Keratinocyte (primary cell): Measurements from ENCODE around the gene TATDN2. TPM values are rescaled to one million over a fixed set of nuclear protein-coding genes. Genes with fewer than 3 reads are reported as not detected.

ENCODE experiments used
- DNase-seq: peaks from one replicate; pipeline ENCODE4 v3.0.0-alpha.2; 2011; ENCODE audit warnings: low read depth, missing footprints, low spot score
- FAIRE-seq: peaks from 2 replicates; lab custom pipeline; 2011; peaks lifted over from hg19 to GRCh38; lab: Jason Lieb, UNC
- H2AFZ ChIP-seq: 2 replicates; pipeline ENCODE4 v1.6.0; 2012; ENCODE audit warnings: low read length, control low read depth, inconsistent platforms; ENCODE audit not compliant: control insufficient read depth
- H3K27ac ChIP-seq: 2 replicates; pipeline ENCODE4 v1.5.1; 2011; ENCODE audit warnings: low read length; ENCODE audit not compliant: control insufficient read depth, insufficient read depth
- H3K27me3 ChIP-seq: 3 replicates; pipeline ENCODE4 v1.6.0; 2011; ENCODE audit warnings: low read length; ENCODE audit not compliant: control insufficient read depth, insufficient read depth; ENCODE audit errors: extremely low read depth
- H3K36me3 ChIP-seq, 2 experiments: 2 replicates in 1 of 2; 3 replicates in 1 of 2; pipeline ENCODE4 v1.5.1; 2011; ENCODE audit warnings: low read length in 2 of 2, mild to moderate bottlenecking in 1 of 2; ENCODE audit not compliant: control insufficient read depth in 2 of 2, insufficient read depth in 2 of 2; ENCODE audit errors: extremely low read depth in 1 of 2
- H3K4me1 ChIP-seq: 3 replicates; pipeline ENCODE4 v1.5.1; 2011; ENCODE audit warnings: low read length; ENCODE audit not compliant: control insufficient read depth, insufficient read depth; ENCODE audit errors: extremely low read depth
- H3K4me2 ChIP-seq: 3 replicates; pipeline ENCODE4 v1.6.0; 2011; ENCODE audit warnings: low read depth, low read length; ENCODE audit not compliant: control insufficient read depth, insufficient read depth; ENCODE audit errors: extremely low read depth
- H3K4me3 ChIP-seq, 3 experiments: fragments of 200-600 bp in 1 of 3; sonication (generic) in 1 of 3; 2 replicates in 2 of 3; 3 replicates in 1 of 3; pipeline ENCODE4 v1.5.1; 2011 to 2016; ENCODE audit warnings: low read length in 3 of 3, mild to moderate bottlenecking in 3 of 3, control low read depth in 2 of 3, inconsistent platforms in 1 of 3, low read depth in 1 of 3, mixed read lengths in 1 of 3, mixed run types in 1 of 3, moderate library complexity in 1 of 3; ENCODE audit not compliant: control insufficient read depth in 2 of 3, insufficient read depth in 2 of 3; ENCODE audit errors: extremely low read depth in 1 of 3
- H3K79me2 ChIP-seq: 2 replicates; pipeline ENCODE4 v1.6.0; 2012; ENCODE audit warnings: low read length; ENCODE audit not compliant: control insufficient read depth, insufficient read depth
- H3K9ac ChIP-seq: 3 replicates; pipeline ENCODE4 v1.6.0; 2011; ENCODE audit warnings: low read length; ENCODE audit not compliant: control insufficient read depth, insufficient read depth; ENCODE audit errors: extremely low read depth
- H3K9me1 ChIP-seq: 3 replicates; pipeline ENCODE4 v1.6.0; 2011; ENCODE audit warnings: low read length; ENCODE audit not compliant: control insufficient read depth, insufficient read depth; ENCODE audit errors: extremely low read depth
- H3K9me3 ChIP-seq: 2 replicates; pipeline ENCODE4 v1.5.1; 2012; ENCODE audit warnings: low read depth, low read length; ENCODE audit not compliant: control insufficient read depth
- H4K20me1 ChIP-seq: 3 replicates; pipeline ENCODE4 v1.6.0; 2011; ENCODE audit warnings: low read length; ENCODE audit not compliant: control insufficient read depth, insufficient read depth; ENCODE audit errors: extremely low read depth
- EZH2 ChIP-seq: IDR thresholded peaks from one replicate; pipeline ENCODE4 v1.6.1; 2012; ENCODE audit warnings: inconsistent platforms, mild to moderate bottlenecking, low read length, moderate library complexity
- dilution Hi-C: fragments of 300-500 bp; cut with MboI; formaldehyde crosslinking; loops from one replicate; pipeline ENCODE4 v1.7.0; 2020; ENCODE audit warnings: low sequenced_read_pairs; ENCODE audit not compliant: extremely low pct_ligation_motif_present
- polyA plus RNA-seq, 5 experiments: library from polyadenylated mRNA; depleted of rRNA in 3 of 5; stranded (reverse) in 3 of 5; stranded (forward) in 1 of 5; unstranded in 1 of 5; fragments of >200 nt; gene quantifications; 1 replicate in 1 of 5; 2 replicates in 3 of 5; 3 replicates in 1 of 5; pipeline versions ENCODE4 v1.2.1 to v1.2.3, GENCODE V29; 2011 to 2012; ENCODE audit warnings: missing spikeins in 2 of 5, low read depth in 1 of 5, low replicate concordance in 1 of 5
- TF ChIP-seq, protein P1 (sequence below), 3 experiments: IDR thresholded peaks in 1 of 3; conservative IDR thresholded peaks in 1 of 3; optimal IDR thresholded peaks in 1 of 3; 2 replicates in 2 of 3; 3 replicates in 1 of 3; pipeline versions ENCODE3 to v1.5.1; 2011; ENCODE audit warnings: low read length in 3 of 3, mild to moderate bottlenecking in 3 of 3, moderate library complexity in 2 of 3, control low read depth in 1 of 3, inconsistent platforms in 1 of 3; ENCODE audit not compliant: insufficient read depth in 2 of 3; ENCODE audit errors: extremely low read depth in 1 of 3

The TATDN2 gene
- polyA plus RNA-seq, 1 donor (not counting 4 experiments of a cell fraction or from before 2014, with no cell fraction given): 13.8 TPM

DNA sequence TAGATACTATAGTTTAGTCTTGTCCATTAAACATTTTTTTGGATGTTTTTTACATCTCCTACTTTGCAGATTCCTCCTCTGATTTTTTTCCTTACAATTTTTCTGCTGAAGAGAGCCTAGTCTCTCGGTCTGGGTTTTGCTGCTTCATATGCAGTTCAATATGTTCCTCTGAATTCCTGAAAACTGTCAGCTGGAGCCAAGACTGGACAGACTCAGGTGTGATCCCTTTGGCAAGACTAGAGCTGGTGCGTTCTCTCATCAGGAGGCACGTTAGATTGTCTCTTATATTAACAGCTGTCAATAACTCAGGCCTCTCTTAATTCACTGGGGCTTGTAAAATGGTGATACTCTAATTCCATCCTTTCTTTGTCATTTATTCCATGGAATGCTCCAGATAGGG, 57.9 kb downstream of the TATDN2 start:
- DNase-seq (no peak), FAIRE-seq (no peak)
- Histone ChIP-seq H3K9me1 (no peaks in the 10 kb centered on the region), H3K27ac (no peak overlapping the region), H3K36me3 (peaks cover 32 to 34% of the 10 kb centered on the region in 2 experiments), H3K27me3 (no peaks in the 10 kb centered on the region), H3K79me2 (no peaks in the 10 kb centered on the region), H3K9me3 (no peaks in the 10 kb centered on the region), H2AFZ (no peak overlapping the region), H3K4me2 (no peak overlapping the region), H3K4me3 (no peak overlapping the region), H3K9ac (no peak overlapping the region), H3K4me1 (no peaks in the 10 kb centered on the region), H4K20me1 (peaks cover 6% of the 10 kb centered on the region)
- dilution Hi-C loops: no loop called here
- TF ChIP-seq, protein P1, sequence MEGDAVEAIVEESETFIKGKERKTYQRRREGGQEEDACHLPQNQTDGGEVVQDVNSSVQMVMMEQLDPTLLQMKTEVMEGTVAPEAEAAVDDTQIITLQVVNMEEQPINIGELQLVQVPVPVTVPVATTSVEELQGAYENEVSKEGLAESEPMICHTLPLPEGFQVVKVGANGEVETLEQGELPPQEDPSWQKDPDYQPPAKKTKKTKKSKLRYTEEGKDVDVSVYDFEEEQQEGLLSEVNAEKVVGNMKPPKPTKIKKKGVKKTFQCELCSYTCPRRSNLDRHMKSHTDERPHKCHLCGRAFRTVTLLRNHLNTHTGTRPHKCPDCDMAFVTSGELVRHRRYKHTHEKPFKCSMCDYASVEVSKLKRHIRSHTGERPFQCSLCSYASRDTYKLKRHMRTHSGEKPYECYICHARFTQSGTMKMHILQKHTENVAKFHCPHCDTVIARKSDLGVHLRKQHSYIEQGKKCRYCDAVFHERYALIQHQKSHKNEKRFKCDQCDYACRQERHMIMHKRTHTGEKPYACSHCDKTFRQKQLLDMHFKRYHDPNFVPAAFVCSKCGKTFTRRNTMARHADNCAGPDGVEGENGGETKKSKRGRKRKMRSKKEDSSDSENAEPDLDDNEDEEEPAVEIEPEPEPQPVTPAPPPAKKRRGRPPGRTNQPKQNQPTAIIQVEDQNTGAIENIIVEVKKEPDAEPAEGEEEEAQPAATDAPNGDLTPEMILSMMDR (optimal IDR thresholded peaks at IDR 0.05 in 1 of 3, IDR thresholded peaks at IDR 0.05 in 1 of 3, conservative IDR thresholded peaks at IDR 0.05 in 1 of 3; ENCODE audit: extremely low read depth in 1 of 3, insufficient read depth in 2 of 3, low read length in 3 of 3): no peak
- TF ChIP-seq EZH2: no peak

DNA sequence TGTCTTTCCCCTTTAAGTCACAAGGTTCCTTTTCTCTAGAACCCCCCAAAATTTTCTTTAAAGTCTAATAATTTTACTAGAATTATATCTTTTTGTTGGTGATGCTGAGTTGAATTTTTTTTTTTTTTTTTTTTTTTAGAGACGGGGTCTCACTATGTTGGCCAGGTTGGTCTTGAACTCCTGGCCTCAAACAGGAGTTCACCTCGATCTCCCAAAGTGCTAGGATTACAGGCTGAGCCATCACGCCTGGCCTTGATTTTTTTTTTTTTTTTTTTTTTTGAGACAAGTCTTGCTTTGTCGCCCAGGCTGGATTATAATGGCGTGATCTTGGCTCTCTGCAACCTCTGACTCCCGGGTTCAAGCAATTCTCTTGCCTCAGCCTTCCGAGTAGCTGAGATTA, 60.4 kb downstream of the TATDN2 start:
- FAIRE-seq (no peak), DNase-seq (no peak)
- Histone ChIP-seq H3K9me3 (no peaks in the 10 kb centered on the region), H3K36me3 (peaks cover 40 to 46% of the 10 kb centered on the region in 2 experiments), H3K27ac (no peak overlapping the region), H3K9ac (no peak overlapping the region), H4K20me1 (peaks cover 6% of the 10 kb centered on the region), H3K4me3 (no peak overlapping the region), H2AFZ (no peak overlapping the region), H3K79me2 (no peaks in the 10 kb centered on the region), H3K4me1 (no peaks in the 10 kb centered on the region), H3K4me2 (no peak overlapping the region), H3K9me1 (no peaks in the 10 kb centered on the region), H3K27me3 (no peaks in the 10 kb centered on the region)
- dilution Hi-C loops: no loop called here
- TF ChIP-seq, protein P1 (optimal IDR thresholded peaks at IDR 0.05 in 1 of 3, IDR thresholded peaks at IDR 0.05 in 1 of 3, conservative IDR thresholded peaks at IDR 0.05 in 1 of 3; ENCODE audit: extremely low read depth in 1 of 3, insufficient read depth in 2 of 3, low read length in 3 of 3): no peak
- TF ChIP-seq EZH2: no peak
